ENCODE results near the gene EPAS1. TPM values are rescaled to one million over a fixed set of nuclear protein-coding genes. Genes with fewer than 3 reads are reported as not detected.

EPAS1 gene
- total RNA-seq, 1 experiment from 2014 or later = 3.9 TPM

- in situ Hi-C loops (cut with HindIII; ENCODE audit: low pct_unique_long_range_greater_than_20kb, low sequenced_read_pairs) = no loop called here
- peak; percentile 47 for DNase-seq (ENCODE audit: low read depth, low spot score)
Observed at GRCh38 chr2:46363535-46364170, 66.4 kb downstream of the EPAS1 start.

DNA sequence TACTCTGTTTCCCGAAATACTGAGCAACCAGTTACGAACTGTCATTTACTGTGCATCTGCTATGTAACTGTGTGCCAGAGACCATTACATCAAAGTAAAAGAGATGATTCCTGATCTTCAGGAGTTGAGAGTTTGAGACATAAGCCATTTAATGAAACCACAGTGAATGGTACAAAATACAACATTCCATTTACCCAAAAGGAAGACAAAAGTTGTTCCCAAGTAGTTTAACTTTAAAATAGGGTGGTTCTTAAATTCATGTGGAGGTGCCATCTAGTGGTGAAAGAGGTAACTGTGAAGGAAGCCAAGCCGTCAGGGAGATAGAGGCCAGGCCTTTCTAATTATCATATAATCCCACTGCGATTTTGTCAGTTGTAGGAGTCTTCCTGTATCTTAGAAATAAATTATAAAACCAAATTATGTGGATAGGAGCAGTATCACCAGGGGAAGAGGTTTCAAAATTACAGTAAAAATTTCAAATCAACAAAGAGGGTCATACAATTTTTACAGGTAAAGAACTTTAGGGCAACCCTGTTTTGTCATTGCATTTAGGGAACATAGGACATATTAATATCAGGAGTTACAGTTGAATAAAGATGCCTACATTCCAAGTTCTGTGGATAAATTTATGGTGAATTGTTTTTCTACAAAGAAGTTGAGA, 67.7 kb downstream of the EPAS1 start:
- in situ Hi-C loops (cut with HindIII; ENCODE audit: low pct_unique_long_range_greater_than_20kb, low sequenced_read_pairs) = no loop called here
- DNase-seq (ENCODE audit: low read depth, low spot score) = peak; percentile 76

DNA sequence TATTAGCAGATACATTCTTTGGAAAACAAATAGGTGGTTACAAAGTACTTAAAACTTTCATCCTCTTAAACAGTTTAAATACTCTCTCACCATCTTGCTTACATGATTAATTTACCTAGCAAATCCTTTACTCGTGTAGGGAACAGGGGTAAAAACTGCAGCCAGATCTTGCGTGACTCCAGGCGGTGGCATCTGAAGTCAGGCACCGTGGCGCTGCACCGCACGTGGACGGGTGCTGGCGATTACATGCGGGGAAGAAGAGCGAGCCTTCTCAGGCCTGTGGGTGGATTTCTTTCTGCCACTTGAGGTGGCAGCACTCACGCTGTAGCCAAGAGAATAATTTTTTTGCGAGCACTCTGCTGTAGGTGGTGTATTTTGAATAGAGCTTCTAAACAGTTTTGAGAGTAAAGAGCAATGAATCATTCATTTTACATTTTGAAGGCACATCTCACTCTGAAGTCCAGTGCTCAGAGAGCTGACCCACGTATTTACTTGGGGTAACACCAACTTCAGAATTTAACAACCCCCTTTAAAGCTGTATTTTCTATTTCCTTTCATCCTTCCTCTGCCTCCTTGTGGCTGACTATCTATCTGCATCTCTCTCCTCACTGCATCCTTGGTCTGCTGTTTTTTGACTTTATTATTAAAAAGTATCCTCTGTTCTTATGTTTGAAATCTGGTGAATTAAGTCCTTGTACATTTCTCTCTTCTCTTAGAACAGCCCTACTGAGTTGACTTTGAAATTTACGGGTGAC, 68.9 kb downstream of the EPAS1 start:
- in situ Hi-C loops (cut with HindIII; ENCODE audit: low pct_unique_long_range_greater_than_20kb, low sequenced_read_pairs) = no loop called here
- no peak for DNase-seq (ENCODE audit: low read depth, low spot score)

- in situ Hi-C loops (cut with HindIII; ENCODE audit: low pct_unique_long_range_greater_than_20kb, low sequenced_read_pairs) = no loop called here
- no peak for DNase-seq (ENCODE audit: low read depth, low spot score)
Observed at GRCh38 chr2:46366668-46367052, 69.5 kb downstream of the EPAS1 start.

DNA sequence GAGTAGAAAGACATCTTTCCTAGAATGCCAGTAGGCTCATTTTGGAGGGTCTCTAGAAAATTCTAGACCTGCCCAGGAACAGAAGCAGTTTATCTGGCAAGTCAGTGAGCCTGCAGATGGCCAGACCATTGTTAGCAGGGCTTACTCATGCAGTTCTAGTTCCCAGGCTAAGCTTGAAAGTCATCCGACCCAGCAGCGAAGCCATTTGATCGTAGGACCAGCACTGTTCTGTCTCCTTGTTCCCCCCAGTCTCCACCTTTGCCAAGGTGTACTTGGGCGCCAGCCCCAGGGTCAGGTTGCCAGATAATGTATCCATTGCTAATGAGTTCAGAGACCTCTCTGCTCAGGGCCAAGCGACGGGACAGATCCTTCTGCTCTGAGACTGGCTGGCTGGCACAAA, 70.1 kb downstream of the EPAS1 start:
- DNase-seq (ENCODE audit: low read depth, low spot score) = no peak
- in situ Hi-C loops (cut with HindIII; ENCODE audit: low pct_unique_long_range_greater_than_20kb, low sequenced_read_pairs) = no loop called here

DNA sequence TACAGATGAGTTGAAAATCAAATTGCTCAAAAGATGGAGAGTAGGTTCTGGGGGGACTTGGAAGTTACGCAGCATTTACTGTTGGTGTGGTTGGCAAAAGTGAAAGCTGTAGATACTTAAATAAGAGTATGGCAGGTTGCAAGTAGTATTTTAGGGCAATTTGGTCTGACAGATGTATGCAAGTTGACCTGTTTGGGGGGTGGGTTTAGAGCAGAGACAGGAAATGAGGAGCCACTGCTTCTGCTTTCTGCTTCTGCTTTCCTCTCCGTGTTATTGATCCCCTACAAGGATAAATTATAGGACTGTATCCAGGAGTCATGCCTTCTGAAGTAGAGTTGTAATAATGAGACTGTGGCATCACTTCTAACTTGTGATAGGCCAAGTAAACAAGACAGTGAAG, 71.2 kb downstream of the EPAS1 start:
- in situ Hi-C loops (cut with HindIII; ENCODE audit: low pct_unique_long_range_greater_than_20kb, low sequenced_read_pairs) = no loop called here
- no peak for DNase-seq (ENCODE audit: low read depth, low spot score)

DNA sequence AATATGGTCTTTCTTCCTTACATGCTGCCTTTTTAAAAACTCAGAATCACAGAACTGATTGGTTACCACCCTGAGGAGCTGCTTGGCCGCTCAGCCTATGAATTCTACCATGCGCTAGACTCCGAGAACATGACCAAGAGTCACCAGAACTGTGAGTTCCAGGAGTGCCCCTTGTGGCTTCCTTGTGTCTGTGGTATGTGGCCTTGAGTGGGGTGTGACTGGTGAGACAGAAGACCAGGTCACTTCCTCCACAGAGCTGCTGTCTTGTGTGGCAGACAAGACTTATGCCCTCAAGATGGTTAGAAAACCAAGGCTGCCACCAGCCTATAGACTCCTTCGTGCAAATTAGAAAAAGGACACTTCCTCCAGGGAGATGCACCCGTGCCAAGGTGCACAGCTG, 72.6 kb downstream of the EPAS1 start:
- in situ Hi-C loops (cut with HindIII; ENCODE audit: low pct_unique_long_range_greater_than_20kb, low sequenced_read_pairs) = no loop called here
- no peak for DNase-seq (ENCODE audit: low read depth, low spot score)

DNA sequence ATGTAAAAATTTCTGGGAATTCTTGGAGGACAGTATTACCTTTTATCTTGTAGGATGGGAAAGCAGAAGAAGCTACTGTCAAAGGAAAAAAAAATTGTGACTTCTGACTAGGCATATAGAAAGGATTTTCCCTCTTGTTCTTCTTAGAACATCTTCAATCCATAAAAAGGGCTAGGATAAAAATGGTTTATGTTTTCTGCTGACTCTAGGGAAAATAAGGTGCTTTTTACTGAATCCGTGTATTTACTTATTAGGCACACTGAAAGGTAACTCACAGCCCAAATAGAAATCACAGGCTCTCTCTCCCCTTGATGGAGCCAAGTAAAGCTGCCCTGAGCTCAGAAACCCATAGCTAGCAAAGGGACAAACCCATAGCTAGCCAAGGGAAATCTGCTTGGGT, 74.6 kb downstream of the EPAS1 start:
- DNase-seq (ENCODE audit: low read depth, low spot score) = no peak
- in situ Hi-C loops (cut with HindIII; ENCODE audit: low pct_unique_long_range_greater_than_20kb, low sequenced_read_pairs) = no loop called here

GRCh38 chr2:46372475-46372874, 75.3 kb downstream of the EPAS1 start:
- in situ Hi-C loops (cut with HindIII; ENCODE audit: low pct_unique_long_range_greater_than_20kb, low sequenced_read_pairs) = no loop called here
- no peak for DNase-seq (ENCODE audit: low read depth, low spot score)

DNA sequence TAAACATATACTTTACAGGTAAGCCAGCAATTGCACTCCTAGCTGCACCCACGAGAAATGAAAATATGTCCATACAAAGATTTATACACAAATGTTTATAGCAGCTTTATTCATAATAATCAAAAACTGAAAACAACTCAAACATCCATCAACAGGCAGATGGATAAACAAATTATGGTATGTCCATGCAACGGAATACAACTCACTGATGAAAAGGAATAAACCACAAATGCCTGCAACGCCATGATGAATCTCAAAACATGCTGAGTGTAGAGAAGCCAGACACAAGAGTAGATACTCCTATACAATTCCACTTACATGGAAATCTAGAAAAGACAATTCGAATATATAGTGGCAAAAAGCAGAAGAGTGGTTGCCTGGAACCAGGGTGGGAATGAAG, 76.0 kb downstream of the EPAS1 start:
- in situ Hi-C loops (cut with HindIII; ENCODE audit: low pct_unique_long_range_greater_than_20kb, low sequenced_read_pairs) = no loop called here
- DNase-seq (ENCODE audit: low read depth, low spot score) = no peak

DNA sequence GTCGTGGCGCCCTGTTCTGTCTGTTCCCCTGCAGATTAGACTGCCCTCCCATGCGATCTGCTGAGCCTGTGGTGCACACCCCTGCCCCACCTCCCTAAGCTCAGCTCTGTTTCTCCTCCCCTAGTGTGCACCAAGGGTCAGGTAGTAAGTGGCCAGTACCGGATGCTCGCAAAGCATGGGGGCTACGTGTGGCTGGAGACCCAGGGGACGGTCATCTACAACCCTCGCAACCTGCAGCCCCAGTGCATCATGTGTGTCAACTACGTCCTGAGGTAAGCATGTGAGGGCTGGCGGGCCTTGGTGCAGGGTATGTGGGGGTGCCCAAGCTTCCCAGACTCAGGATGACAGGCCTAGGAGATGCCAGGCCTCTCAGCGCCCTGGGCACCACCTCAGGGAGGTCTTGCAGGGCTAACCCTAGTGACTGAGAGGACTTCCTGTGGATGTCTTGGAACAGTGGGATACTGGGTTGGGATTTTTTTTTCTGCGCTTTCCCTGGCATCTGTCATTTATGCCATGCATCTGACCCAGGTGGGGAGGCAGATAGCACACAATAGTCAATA, 78.4 kb downstream of the EPAS1 start:
- no peak for DNase-seq (ENCODE audit: low read depth, low spot score)
- in situ Hi-C loops (cut with HindIII; ENCODE audit: low pct_unique_long_range_greater_than_20kb, low sequenced_read_pairs) = no loop called here

DNA sequence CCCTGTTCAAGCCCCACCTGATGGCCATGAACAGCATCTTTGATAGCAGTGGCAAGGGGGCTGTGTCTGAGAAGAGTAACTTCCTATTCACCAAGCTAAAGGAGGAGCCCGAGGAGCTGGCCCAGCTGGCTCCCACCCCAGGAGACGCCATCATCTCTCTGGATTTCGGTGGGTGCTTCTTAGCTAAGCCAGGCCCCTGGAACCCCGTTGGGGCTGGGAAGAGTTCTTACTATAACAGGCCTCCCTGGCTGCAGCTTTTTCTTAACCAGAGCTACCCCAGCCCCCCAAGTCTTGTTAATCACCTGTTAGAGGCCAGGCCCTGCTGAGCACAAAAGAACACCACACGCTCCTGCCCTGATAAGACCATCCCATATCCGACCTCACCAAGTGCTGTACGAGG, 79.4 kb downstream of the EPAS1 start:
- in situ Hi-C loops (cut with HindIII; ENCODE audit: low pct_unique_long_range_greater_than_20kb, low sequenced_read_pairs) = no loop called here
- no peak for DNase-seq (ENCODE audit: low read depth, low spot score)

- in situ Hi-C loops (cut with HindIII; ENCODE audit: low pct_unique_long_range_greater_than_20kb, low sequenced_read_pairs) = no loop called here
- DNase-seq (ENCODE audit: low read depth, low spot score) = peak; percentile 73
Observed at GRCh38 chr2:46377101-46377581, 79.9 kb downstream of the EPAS1 start.

GRCh38 chr2:46377666-46378560, 80.7 kb downstream of the EPAS1 start:
- in situ Hi-C loops (cut with HindIII; ENCODE audit: low pct_unique_long_range_greater_than_20kb, low sequenced_read_pairs) = no loop called here

GRCh38 chr2:46378616-46379015, 81.4 kb downstream of the EPAS1 start:
- in situ Hi-C loops (cut with HindIII; ENCODE audit: low pct_unique_long_range_greater_than_20kb, low sequenced_read_pairs) = no loop called here
- no peak for DNase-seq (ENCODE audit: low read depth, low spot score)

More at GRCh38 chr2:46377666-46378560, 80.7 kb downstream of the EPAS1 start:
- no peak for DNase-seq (ENCODE audit: low read depth, low spot score)

- DNase-seq (ENCODE audit: low read depth, low spot score) = peak; percentile 63
- in situ Hi-C loops (cut with HindIII; ENCODE audit: low pct_unique_long_range_greater_than_20kb, low sequenced_read_pairs) = no loop called here
Observed at GRCh38 chr2:46379213-46380037, 82.2 kb downstream of the EPAS1 start.

Data from SK-MEL-5 (cell line).